Activated CD8-positive, alpha-beta memory T cell treated with anti-CD3 and anti-CD28 coated beads for 24 hours (primary cell): ENCODE results near the gene SUSD1.
"Not testable (repeated sequence)": the region's sequence is repeated elsewhere in the genome, so short reads cannot be mapped to it uniquely, and the experiment has no call there.

Experiments used
- DNase-seq: peaks from one replicate; pipeline ENCODE4 v3.0.0-alpha.2; 2020

Gene SUSD1

GRCh38 chr9:112174965-112175795 is at the start of gene SUSD1:
SUSD1 (minus strand) TSS chr9:112175297; CDS start chr9:112175235, 62 bp downstream.
- DNase-seq = peak; percentile 74

- DNase-seq = no peak
Measured at GRCh38 chr9:112224401-112225289, 49.5 kb upstream of the SUSD1 start.

- DNase-seq = no peak
Measured at GRCh38 chr9:112218908-112219307, 43.8 kb upstream of the SUSD1 start.

GRCh38 chr9:112212926-112213325 is 37.8 kb upstream of the SUSD1 start:
- no peak for DNase-seq

- no peak for DNase-seq
Measured at GRCh38 chr9:112207451-112207850, 32.4 kb upstream of the SUSD1 start.

GRCh38 chr9:112203536-112203935 is 28.4 kb upstream of the SUSD1 start:
- no peak for DNase-seq

- no peak for DNase-seq
Measured at GRCh38 chr9:112200711-112201110, 25.6 kb upstream of the SUSD1 start.

- no peak for DNase-seq
Measured at GRCh38 chr9:112198646-112199045, 23.5 kb upstream of the SUSD1 start.

GRCh38 chr9:112194969-112195431 is 19.9 kb upstream of the SUSD1 start:
- no peak for DNase-seq

GRCh38 chr9:112193572-112194288 is 18.6 kb upstream of the SUSD1 start:
- DNase-seq = no peak

GRCh38 chr9:112190320-112190719 is 15.2 kb upstream of the SUSD1 start:
- DNase-seq = not testable (repeated sequence)

GRCh38 chr9:112188884-112189283 is 13.8 kb upstream of the SUSD1 start:
- no peak for DNase-seq

GRCh38 chr9:112187404-112187803 is 12.3 kb upstream of the SUSD1 start:
- no peak for DNase-seq

GRCh38 chr9:112186695-112187094 is 11.6 kb upstream of the SUSD1 start:
- DNase-seq = no peak

GRCh38 chr9:112184946-112185345 is 9.8 kb upstream of the SUSD1 start:
- no peak for DNase-seq

- DNase-seq = no peak
Measured at GRCh38 chr9:112184221-112184620, 9.1 kb upstream of the SUSD1 start.

- peak; percentile 64 for DNase-seq
Measured at GRCh38 chr9:112180387-112180881, 5.3 kb upstream of the SUSD1 start.

GRCh38 chr9:112179816-112180215 is 4.7 kb upstream of the SUSD1 start:
- DNase-seq = no peak

GRCh38 chr9:112176524-112176923 is 1.4 kb upstream of the SUSD1 start:
- no peak for DNase-seq

- no peak for DNase-seq
Measured at GRCh38 chr9:112175796-112176315, 759 bp upstream of the SUSD1 start.

- DNase-seq = peak; percentile 87
Measured at GRCh38 chr9:112174222-112174964, 704 bp downstream of the SUSD1 start.
